Measurements from ENCODE around the gene ARHGAP18. TPM values are rescaled to one million over a fixed set of nuclear protein-coding genes. Genes with fewer than 3 reads are reported as not detected.

The ARHGAP18 gene
- total and polyA plus RNA-seq, 4 donors = 1.6 to 8.0 (median 3.0) TPM

DNA sequence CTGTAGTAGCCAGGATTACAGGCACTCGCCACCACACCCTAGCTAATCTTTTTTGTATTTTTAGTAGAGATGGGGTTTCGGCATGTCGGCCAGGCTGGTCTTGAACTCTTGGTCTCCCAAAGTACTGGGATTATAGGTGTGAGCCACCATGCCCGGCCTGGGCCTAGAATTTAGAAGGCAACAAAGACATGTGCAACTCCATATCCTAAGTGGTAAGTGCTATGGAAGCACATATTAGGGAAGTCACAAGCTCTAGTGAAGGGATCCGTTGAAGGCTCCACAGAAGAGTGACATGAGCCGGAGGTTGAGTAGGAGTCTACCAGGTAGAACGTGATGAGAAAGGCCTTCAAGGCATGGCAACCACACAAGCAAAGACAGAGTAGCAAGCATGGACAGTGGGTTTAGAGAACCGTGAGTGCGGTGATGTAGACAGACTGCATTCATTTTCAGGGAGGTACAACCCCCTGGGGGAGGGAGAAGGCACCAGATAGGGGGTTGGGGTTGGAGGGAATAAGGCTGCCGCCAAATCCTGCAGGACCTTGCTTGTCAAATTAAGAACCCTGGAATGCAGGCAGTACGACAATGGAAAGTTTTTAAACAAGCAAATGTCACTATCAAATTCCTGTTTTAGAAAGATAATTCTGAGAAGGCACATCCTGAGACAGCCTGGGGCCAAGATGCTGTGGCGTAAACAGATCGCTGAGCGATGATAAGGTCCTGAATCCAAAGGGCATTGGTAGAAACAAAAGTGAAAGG, 50.2 kb downstream of the ARHGAP18 start:
- TF ChIP-seq ZBTB33 (IDR thresholded peaks at IDR 0.05) = no peak
- TF ChIP-seq JUND (IDR thresholded peaks at IDR 0.05) = no peak
- TF ChIP-seq HNF4G (IDR thresholded peaks at IDR 0.05) = peak; percentile 30
- TF ChIP-seq GABPA (IDR thresholded peaks at IDR 0.05 in 1 of 2, conservative IDR thresholded peaks at IDR 0.05 in 1 of 2) = no peak
- no peak for TF ChIP-seq FOXA1 (IDR thresholded peaks at IDR 0.05)
- no peak for TF ChIP-seq ATF3 (IDR thresholded peaks at IDR 0.05)
- no peak for TF ChIP-seq SP1 (IDR thresholded peaks at IDR 0.05)
- no peak for TF ChIP-seq EGR1 (IDR thresholded peaks at IDR 0.05; ENCODE audit: low read depth in 2 of 2)
- no peak for TF ChIP-seq NR2F2 (IDR thresholded peaks at IDR 0.05)
- peak in 1 of 2 donors; percentile 34 for TF ChIP-seq RAD21 (IDR thresholded peaks at IDR 0.05)
- TF ChIP-seq HNF4A (conservative IDR thresholded peaks at IDR 0.05) = peak; percentile 46 to 69
- TF ChIP-seq, protein P1, sequence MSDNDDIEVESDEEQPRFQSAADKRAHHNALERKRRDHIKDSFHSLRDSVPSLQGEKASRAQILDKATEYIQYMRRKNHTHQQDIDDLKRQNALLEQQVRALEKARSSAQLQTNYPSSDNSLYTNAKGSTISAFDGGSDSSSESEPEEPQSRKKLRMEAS (IDR thresholded peaks at IDR 0.05) = no peak
- TF ChIP-seq RXRA (IDR thresholded peaks at IDR 0.05) = peak in 1 of 2 donors; percentile 16
- TF ChIP-seq REST (IDR thresholded peaks at IDR 0.05) = no peak
- no peak for TF ChIP-seq FOXA2 (IDR thresholded peaks at IDR 0.05)
- TF ChIP-seq YY1 (IDR thresholded peaks at IDR 0.05) = no peak
- TF ChIP-seq TAF1 (conservative IDR thresholded peaks at IDR 0.05) = no peak
- TF ChIP-seq CTCF (IDR thresholded peaks at IDR 0.05; ENCODE audit: low read depth, low read length, missing input control) = no peak
- no peak overlapping the region for H3K27ac ChIP-seq (ENCODE audit: low read depth in 1 of 2, low read length in 2 of 2)
- DNase-seq (ENCODE audit: low spot score) = no peak
- WGBS = 80% methylated on average over 14 of the region's 14 CpGs
- no peaks in the 10 kb centered on the region for H3K27me3 ChIP-seq (ENCODE audit: control insufficient read depth in 4 of 4, insufficient read depth in 4 of 4, low read length in 3 of 4)
- H3K36me3 ChIP-seq (ENCODE audit: control insufficient read depth in 4 of 4, insufficient read depth in 3 of 4, low read depth in 1 of 4, low read length in 3 of 4) = no peaks in the 10 kb centered on the region
- H3K4me3 ChIP-seq (ENCODE audit: low read depth in 1 of 3, low read length in 3 of 3) = peak overlapping the region; percentile 46 to 65 (median 56)
- no peak overlapping the region for H3K9ac ChIP-seq (ENCODE audit: low read depth in 1 of 2, low read length in 2 of 2)
- H3K9me3 ChIP-seq (ENCODE audit: control insufficient read depth in 4 of 4, low read length in 3 of 4) = no peaks in the 10 kb centered on the region
- H3K4me1 ChIP-seq (ENCODE audit: control insufficient read depth in 4 of 4, insufficient read depth in 4 of 4, low read length in 3 of 4) = peaks cover 0 to 7% (median 2%) of the 10 kb centered on the region in 4 donors

Data from liver (tissue), 9 donors.